NCI-H526 treated with DMSO at 0.1 percent for 48 hours (cell line): Measurements from ENCODE around the gene ITPKB.

Experiments used
- DNase-seq: peaks from one replicate; lab custom pipeline; 2025; lab: John Stamatoyannopoulos, UW

ITPKB gene

DNA sequence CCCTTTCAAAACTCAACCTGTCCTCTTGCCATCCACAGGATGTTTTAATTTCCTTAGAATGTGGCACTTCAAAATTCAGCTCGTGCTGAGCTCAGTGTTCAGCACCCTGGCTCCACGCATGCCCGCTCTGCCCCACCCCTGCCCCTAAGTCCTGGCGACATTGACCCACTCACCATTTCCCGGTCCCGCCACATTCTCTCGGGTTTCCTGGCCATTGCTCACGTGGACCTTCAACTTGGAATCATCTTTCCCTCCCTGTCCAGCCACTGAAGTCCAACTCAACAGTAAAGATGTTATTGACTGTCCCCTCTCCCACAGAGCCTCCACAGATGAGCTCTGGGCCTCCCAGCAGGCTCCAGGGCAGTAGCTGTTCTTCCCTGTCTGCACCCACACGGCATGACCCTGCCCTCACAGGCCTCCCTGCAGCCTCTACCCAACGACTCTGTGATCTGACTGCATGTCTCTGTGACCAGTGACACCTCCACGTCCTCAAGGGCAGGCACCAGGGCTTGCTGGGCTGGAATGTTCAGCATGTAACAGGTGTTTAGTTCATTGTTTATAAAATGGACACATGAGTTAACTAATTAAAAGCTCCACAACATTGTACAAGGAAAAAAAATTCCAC is 53.8 kb downstream of the ITPKB start:
- DNase-seq: no peak

DNA sequence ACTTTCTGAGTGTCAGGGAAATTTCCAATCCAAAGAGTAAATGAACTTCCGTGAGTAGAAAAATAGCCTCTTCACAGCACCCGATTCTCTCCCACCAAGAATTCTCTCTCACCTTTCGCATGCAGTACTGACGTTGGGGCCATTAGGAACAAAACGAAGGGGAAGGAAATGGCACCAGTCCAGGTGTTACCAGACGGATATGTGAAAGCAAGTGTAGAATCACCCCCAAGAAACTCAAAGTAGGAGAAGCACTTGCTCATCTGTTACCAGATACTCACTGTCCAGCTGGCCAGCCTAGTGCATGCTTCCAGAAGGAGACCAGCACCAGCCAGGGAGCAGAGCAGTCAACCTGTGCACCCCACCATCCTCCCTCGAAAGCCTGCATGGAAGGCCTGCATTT is 55.1 kb downstream of the ITPKB start:
- DNase-seq: no peak

DNA sequence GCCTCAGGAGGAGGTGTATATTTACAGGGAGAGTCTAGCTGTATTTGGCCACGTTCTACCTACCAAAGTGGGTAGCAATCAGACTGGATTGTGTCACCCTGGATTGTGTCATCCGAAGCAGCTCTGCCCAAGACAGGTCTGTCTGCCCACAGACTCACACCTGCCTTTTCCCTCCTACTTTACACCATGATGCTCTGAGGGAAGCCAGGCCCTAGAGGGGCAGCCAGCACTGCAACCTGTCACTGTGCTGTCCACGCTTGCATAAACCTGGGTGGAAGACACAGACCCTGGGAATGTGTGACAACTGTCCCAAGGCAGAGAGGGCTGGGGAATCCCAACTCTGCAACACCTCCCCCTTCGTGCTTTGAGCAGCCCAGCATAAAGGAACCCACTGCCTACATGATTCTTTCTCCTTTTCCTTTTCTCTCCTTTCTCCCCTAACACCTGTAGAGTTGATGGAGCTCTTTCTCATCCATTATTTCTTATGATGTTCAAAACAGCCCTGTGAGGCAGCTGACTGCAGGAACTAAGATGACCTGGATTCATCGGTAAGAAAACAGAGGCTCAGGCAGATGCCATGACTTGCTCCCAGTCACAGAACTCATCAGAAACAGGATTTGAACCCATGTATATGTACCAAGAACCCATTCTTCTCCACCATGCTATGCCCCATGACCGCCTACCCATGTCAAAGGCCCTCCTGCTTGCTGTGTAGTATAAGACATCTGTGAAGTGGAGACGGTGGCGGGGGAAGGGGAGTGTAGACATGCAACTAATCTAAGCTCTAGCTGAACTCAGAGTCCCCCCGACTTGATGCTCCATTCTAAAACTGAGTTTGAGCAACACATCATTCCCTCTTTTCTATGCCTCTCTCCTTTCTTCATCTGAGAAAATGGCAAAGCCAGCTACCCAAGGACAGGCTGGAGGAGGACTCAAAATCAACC is 55.9 kb downstream of the ITPKB start:
- no peak for DNase-seq

DNA sequence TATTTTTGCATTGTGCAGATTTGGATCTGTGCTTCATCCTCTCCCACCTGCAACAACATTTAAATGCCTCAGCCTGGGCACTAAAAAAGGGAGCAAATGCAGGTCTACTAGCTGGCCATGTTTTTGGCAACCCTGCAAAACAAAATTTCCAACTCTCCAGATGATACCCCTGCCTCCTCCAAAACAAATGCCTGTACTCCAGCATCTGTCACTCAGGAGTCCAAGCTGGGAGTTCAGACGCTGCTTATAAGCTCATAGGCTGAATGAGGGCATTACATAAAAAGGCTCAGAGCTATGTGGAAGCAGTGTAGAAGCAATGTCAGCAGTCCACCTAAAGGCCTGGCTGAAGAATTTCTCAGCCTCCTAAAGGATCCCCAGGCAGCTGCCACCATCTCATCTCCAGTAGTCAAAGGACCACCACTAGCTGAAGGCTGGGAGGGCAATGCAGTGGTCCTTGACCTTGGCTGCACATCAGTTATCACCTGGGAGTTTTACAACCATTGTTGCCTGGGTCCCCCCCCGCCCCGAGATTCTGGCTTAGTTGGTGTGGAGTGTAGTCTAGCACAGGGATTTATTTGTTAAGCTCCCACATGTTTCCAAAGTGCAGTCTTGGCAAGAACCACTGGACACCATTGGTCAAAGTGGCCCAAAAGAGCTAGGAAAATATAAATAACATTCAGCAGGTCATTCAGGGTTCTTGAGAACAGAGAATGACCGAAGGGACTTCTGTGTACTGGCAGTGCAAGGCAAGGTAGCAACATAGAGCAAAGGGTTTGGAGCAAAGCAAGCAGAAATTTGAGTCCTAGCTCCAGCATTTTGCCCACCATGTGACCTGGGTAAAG is 57.2 kb downstream of the ITPKB start:
- DNase-seq: no peak

DNA sequence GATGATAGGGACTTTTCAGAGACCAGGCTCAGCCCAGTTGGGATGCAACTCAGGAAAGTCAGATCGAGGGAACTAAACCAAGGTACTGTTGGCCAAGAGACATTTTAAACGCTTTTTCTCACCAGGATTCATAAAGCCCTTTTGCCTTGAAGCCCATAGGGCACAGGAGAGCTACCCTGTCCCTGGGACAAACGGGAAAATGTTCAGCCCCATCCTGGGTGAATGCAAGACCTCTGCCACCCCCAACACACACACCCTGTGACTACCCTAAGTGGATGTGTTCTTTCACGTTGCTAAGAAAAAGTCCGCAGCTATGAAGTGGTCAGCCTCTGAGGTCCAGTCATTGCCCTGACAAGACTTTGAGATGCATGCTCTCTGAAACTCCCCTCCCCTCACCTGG is 58.4 kb downstream of the ITPKB start:
- no peak for DNase-seq

DNA sequence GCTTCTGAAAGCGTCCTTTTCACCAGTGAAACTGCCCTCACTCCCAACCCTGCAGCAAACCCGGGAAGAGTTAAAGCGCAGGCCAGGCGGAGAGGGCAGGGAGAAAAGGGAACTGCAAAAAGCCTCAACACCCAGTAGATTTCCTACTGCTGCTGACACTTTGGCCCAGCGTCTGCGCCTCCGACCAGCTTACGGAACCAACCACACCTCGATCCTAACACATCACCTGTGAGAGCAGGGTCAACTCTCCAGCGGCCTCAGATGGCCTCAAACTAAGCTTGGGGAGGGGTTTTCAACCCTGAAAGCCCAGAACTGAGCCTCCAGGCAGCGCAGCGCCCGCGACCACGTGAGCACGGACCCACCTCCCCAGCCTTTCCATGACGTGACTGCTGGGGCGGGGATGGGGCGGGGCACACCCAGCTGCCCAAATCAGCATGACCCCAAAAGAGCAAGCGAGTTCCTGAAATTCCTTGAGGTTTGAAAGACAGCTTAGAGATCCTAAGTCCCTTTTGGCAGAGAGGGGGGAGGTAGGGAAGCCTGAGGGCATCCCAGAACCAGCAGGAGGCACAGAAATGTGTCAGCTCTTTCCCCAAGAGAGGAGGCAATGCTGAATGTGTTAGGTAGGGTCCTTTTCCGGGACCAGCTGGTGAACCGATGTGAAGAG is 59.1 kb downstream of the ITPKB start:
- no peak for DNase-seq

DNA sequence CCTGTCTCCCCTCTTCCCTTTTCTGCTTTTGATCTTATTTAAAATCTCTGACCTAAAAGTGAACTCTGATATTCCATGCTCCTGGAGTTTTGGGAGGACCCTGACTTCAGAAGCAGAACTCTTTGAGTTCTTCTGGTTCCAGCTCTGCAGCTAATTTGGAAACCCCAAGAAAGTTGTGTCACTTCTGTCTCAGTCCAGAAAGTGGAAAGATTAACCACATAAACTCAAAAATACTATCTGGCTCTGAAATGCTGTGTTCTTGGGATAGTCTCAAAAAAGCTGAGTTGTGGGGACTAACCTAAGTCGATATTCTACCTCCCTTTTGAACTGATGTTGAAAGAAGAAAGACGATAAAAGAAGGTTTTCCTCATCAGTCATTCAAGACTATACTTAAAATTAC is 59.8 kb downstream of the ITPKB start:
- DNase-seq: no peak

DNA sequence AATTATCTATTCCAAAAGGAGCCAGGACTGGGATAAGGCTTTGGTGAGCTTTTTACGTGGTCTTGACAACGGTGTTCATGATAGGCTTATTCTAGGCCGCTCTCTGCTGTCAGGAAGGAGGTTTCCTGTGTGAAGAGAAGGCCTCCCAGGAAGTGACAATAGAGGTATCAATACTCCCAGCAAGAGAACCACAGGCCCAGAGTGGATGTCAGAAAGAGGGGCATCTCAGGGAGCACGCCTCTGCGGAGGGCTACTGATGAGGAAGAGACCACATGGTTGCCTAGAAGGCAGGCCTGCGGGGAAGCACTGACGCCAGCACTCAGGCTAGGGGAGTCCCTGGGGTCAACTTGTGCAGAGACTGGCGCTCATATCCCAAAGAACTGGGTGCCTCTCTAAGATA is 60.4 kb downstream of the ITPKB start:
- DNase-seq: no peak

DNA sequence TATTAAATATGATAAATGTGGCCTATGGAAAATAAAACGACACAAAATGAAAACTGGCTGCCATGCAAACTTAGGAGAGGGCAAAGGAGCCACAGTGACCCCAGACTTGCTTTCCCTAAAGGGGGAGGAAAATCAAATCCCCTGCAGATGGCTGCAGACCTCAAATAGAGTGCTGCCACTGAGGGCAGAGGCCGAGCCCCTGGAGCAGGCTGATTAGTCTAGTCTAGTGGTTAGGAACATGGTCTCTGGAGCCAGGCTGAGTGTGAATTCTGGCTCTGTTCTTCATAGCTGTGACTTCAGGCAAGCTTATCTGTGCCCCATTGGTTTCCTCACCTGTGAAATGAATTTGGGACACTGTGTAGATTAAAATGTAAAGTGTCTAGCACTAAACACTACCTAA is 60.8 kb downstream of the ITPKB start:
- no peak for DNase-seq

DNA sequence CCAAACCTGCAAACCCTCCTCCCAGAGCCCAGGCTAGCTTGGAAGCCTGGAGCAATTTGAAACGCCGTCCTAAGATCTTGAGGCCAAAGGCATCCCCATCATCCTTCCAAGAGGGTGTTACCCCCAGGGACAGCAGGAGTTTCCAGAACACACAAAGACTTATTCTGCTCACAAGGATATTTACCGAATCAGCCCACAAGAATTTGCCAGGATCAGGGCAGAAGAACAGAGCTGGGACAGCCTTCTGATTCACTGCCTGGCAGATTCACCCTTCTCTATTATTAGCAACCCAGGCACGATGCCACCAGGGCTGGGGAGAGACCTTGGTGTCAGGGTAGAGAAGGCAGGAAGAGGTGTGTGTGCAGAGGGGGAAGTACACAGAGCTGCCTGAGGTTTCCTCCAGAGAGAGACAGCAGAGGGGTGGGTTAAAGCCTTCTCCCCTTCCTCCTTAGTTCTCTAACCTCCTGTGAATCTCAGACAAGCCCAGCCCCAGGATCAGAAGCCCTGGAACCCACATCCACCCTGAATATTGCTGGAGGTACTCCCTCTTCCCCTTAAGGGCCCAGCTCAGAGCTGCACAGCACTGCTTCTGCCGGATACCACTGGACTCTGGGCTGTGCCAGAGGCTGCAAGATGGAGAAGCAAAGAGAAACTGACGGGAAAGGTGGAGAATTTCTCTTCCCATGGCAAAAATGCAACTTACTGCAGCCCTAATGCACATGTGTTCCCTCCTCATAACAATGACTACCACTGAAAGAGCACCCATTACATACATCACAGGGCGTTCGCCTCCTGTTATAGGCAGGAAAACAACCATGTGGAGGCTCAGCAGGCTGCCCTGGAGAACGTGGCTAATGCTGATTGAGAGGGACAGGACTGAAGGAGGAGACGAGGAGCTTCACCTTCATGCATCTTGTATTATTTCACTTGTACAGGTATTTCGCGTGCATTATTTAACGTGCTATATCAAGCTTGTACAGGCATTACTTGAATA is 61.8 kb downstream of the ITPKB start:
- no peak for DNase-seq

DNA sequence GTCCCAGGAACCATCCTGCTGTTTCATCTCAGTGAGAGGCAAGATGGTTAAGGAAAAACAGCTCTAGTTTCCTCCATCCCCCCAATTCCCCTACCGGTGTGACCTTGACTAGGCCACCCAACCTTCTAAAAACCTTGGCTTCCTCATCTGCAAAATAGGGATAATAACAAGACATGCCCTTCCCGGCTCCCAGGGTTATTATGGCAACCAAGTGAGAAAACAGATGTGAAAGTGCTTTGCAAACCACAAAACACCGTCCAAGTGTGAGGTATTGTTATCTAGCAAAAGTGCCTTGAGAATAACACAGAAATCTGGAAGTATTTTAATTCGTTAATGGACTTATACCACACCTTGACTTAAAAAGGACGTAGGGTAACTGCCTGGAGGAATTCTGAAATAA is 62.7 kb downstream of the ITPKB start:
- DNase-seq: no peak

DNA sequence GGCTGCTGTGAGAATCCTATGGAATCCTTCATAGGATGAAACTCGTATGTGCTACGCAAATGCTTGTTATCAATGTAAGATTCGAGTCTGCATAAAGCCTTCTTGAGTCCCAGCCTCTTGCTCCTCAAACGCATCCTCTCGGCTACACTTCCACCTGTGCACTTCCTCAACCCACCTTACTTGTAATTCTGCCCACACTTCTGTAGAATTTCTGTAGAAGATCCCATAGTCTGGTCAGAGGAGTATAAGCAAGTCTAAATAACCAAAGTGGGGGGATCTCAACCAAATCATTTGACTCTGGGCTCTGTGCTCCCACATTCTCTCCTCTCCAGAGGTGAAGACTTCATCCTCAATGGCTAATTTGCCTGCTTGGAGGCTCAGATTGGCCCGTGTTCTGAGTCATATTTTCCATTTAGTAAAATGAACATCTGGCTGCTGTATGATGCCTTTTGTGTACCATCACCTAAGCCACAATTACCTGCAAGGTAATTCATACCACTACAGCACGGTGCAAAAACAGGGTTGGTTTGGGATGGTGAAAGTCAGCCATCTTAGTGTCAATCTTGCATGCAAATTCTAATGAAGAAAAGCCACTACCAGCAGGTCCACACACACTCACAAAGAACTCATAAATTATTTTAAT is 63.2 kb downstream of the ITPKB start:
- DNase-seq: no peak

DNA sequence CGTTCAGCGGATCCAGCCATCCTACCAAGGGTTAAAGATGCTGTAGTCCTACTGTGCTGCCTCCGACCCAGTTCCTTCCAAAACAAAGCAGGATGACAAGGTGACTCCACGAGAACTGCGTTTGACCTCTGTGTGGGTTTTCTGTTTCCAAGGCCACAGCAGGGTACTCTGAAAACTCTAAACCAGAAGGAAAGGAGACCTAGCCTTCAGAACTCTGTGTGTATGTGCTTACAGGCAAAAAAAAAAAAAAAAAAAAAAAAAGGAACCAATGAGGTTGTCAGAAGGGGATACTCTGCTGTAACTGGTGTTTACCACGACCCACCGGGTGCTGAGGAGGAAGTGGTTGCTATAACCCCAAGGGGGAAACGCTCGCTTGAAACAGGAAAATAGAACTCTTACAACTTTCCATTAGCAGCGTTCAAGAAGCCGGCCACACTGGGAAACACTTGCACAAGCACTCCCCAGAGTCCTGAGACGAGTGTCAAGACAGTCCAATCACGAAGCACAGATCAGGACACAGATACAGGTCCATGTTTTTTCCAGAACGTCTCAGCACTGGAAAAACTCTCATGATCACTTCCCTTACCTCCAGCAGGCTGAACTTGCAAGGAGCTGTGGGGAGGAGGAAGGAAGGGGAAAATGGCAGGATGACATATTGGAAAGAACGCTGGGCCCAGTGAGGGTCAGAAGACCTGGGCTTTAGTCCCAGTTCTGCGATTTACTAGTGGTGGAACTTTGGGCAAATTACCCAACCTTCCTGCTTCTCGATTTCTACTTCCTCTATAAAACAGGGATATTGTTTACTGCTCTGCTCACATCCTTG is 64.0 kb downstream of the ITPKB start:
- no peak for DNase-seq

DNA sequence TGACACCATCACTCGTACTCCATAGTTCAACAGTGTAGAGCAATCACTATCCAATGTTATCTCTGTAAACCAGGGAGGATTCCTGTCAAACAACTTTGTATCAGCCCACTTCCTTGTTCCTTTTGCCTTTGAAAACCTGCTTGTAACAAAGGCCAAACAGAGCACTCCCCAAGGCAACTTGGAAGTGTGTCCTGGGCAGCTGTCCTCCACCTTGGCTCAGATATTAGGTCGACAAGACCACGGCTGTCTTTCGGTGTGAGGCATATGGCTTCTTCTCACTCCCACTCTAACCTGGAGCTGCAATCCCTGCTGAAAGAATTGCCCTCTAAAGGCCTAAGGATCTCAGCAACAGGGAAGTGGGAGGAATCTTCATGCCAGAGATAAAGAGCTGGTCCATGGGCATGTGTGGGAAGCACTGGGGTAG is 66.7 kb downstream of the ITPKB start:
- DNase-seq: no peak

DNA sequence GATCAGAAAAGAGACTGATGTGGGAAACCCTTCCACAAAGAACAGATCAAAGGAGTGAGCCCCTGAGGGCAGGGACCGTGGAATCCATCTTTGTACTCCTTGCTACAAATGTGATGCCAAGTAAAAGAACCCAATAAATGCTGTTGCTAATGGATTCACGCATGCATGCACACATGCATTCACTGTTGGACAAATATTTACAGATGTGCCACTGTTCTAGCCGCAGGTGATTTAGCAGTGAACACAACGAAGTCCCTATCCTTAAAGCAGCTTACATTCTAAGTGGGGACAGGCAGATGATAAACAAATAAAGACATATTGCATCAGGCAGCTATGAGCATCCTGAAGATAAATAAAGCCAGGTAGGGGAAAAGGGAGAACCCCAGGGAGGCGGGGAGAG is 67.8 kb downstream of the ITPKB start:
- no peak for DNase-seq

DNA sequence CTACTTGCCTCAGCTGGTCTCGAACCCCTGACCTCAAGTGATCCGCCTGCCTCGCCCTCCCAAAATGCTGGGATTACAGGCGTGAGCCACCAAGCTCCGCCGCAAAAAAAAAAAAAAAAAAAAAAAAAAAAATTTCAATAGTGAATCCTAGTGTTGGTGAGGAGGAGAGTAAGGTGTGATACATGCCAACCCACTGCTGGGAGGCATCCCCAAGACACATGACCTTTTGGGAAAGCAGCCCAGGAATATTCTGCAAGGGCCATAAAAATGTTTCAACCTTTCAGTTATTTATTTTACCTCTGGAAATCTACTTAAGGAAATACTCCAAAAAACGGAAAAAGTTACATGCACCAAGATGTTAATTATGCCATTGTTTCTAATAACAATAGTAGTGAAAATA is 69.0 kb downstream of the ITPKB start:
- DNase-seq: no peak

DNA sequence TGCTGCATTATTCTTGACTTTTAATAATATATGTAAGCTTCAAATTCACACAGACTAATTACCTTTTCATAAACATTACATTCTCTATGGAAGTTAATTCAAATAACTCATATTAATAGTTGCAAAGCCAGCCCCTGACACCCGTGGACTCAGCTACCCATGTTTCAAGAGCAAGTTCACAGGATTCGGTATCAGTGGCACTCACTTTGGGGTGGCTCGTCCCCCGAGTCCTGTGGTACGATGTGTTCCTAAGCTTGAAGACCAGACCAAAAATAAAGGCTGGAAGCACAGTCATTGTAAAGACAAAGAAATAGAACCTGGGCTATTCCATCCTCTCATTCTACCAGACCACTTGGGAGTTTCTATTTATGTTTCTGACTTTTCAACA is 70.9 kb downstream of the ITPKB start:
- no peak for DNase-seq

DNA sequence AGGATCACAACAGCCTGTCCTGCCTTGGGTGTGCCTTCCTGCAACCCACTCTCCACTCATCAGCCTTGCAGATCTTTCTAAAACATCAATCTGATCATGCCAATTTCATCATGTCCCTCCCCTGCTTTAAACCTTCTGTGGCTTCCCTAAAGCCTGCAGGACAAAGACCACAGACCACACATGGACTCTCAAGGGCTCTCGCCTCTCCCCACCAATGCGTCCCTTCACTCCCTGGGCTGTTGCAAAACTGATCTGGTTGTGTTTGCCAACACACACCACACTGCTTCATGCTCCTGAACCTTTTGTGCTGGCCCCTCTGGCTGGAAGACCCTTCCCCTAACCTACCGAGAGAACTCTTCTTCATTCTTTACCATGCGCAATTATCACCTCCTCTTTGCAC is 72.4 kb downstream of the ITPKB start:
- no peak for DNase-seq

DNA sequence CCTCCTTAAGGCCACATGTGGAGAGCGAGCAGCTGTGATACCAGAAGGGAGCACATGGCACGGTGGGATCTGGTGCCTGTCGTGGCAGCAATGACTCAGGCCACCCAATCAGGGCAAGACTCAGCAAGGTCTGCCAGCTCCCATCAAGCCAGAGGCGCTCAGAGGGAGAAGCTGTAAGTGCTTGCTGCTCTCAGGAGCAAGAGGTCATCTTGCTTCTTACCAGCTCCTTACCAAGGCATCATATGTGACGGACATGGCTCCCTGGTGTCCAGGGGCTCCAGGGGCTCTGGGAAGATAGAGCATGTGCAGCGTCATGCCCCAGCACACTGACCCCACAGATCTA is 72.9 kb downstream of the ITPKB start:
- no peak for DNase-seq
